Liver (tissue), 9 donors: ENCODE data around the gene MBLAC2. TPM values are rescaled to one million over a fixed set of nuclear protein-coding genes. Genes with fewer than 3 reads are reported as not detected.
A peak's percentile ranks its signal among the peaks of the same experiment; 100 is the strongest.

Source experiments
- DNase-seq: peaks from one replicate; pipeline ENCODE4 v3.0.0-alpha.2; 2017; ENCODE audit warnings: low spot score
- H3K27ac ChIP-seq, 2 donors: one replicate each; pipeline ENCODE4 v1.7.0; 2013; ENCODE audit warnings: inconsistent platforms in 2 of 2, low read length in 2 of 2, control low read depth in 1 of 2, low read depth in 1 of 2, mild to moderate bottlenecking in 1 of 2
- H3K27me3 ChIP-seq, 4 donors: one replicate each; pipeline versions ENCODE4 v1.6.1 to v1.7.0; 2013; ENCODE audit warnings: low read length in 3 of 4, inconsistent platforms in 1 of 4, mild to moderate bottlenecking in 1 of 4, moderate library complexity in 1 of 4; ENCODE audit not compliant: control insufficient read depth in 4 of 4, insufficient read depth in 4 of 4
- H3K36me3 ChIP-seq, 4 donors: one replicate each; pipeline versions ENCODE4 v1.6.1 to v1.7.0; 2013; ENCODE audit warnings: low read length in 3 of 4, mild to moderate bottlenecking in 3 of 4, low read depth in 1 of 4, moderate library complexity in 1 of 4; ENCODE audit not compliant: control insufficient read depth in 4 of 4, insufficient read depth in 3 of 4
- H3K4me1 ChIP-seq, 4 donors: one replicate each; pipeline versions ENCODE4 v1.6.1 to v1.7.0; 2013; ENCODE audit warnings: low read length in 3 of 4, mild to moderate bottlenecking in 3 of 4, moderate library complexity in 1 of 4; ENCODE audit not compliant: control insufficient read depth in 4 of 4, insufficient read depth in 4 of 4
- H3K4me3 ChIP-seq, 3 donors: one replicate each; pipeline versions ENCODE4 v1.6.1 to v1.7.0; 2013; ENCODE audit warnings: low read length in 3 of 3, control low read depth in 1 of 3, low read depth in 1 of 3, mild to moderate bottlenecking in 1 of 3
- H3K9ac ChIP-seq, 2 donors: one replicate each; pipeline ENCODE4 v1.7.0; 2013; ENCODE audit warnings: low read length in 2 of 2, mild to moderate bottlenecking in 2 of 2, moderate library complexity in 2 of 2, control low read depth in 1 of 2, low read depth in 1 of 2
- H3K9me3 ChIP-seq, 4 donors: one replicate each; pipeline versions ENCODE4 v1.6.1 to v1.7.0; 2013; ENCODE audit warnings: low read length in 3 of 4; ENCODE audit not compliant: control insufficient read depth in 4 of 4
- ATF3 ChIP-seq: IDR thresholded peaks from 2 replicates; pipeline ENCODE4 v1.6.1; 2016; ENCODE audit warnings: antibody characterized with exemption
- CTCF ChIP-seq: fragments of 150-350 bp; IDR thresholded peaks from 2 replicates; pipeline ENCODE4 v1.5.1; 2017; ENCODE audit warnings: improper control_type of control experiment, low read depth, low read length; ENCODE audit not compliant: missing input control
- EGR1 ChIP-seq, 2 donors: IDR thresholded peaks; 2 replicates each; pipeline ENCODE4 v1.6.1; 2016 to 2018; ENCODE audit warnings: antibody characterized with exemption in 2 of 2, low read depth in 2 of 2
- FOXA1 ChIP-seq: IDR thresholded peaks from 2 replicates; pipeline ENCODE4 v1.6.1; 2016; ENCODE audit warnings: antibody characterized with exemption
- FOXA2 ChIP-seq: IDR thresholded peaks from 2 replicates; pipeline ENCODE4 v1.6.1; 2016; ENCODE audit warnings: antibody characterized with exemption
- GABPA ChIP-seq, 2 donors: IDR thresholded peaks in 1 of 2; conservative IDR thresholded peaks in 1 of 2; 2 replicates each; pipeline ENCODE4 v1.6.1; 2016; ENCODE audit warnings: antibody characterized with exemption in 2 of 2, mild to moderate bottlenecking in 1 of 2, moderate library complexity in 1 of 2
- HNF4A ChIP-seq, 2 donors: conservative IDR thresholded peaks; 2 replicates each; pipeline ENCODE4 v1.6.1; 2016; ENCODE audit warnings: antibody characterized with exemption in 2 of 2, mild to moderate bottlenecking in 2 of 2
- HNF4G ChIP-seq: IDR thresholded peaks from 2 replicates; pipeline ENCODE4 v1.6.1; 2016; ENCODE audit warnings: antibody characterized with exemption
- JUND ChIP-seq, 2 donors: IDR thresholded peaks; 2 replicates each; pipeline ENCODE4 v1.6.1; 2016; ENCODE audit warnings: antibody characterized with exemption in 2 of 2
- MAX ChIP-seq: IDR thresholded peaks from 2 replicates; pipeline ENCODE4 v1.6.1; 2016; ENCODE audit warnings: antibody characterized with exemption
- NR2F2 ChIP-seq: IDR thresholded peaks from 2 replicates; pipeline ENCODE4 v1.6.1; 2016; ENCODE audit warnings: antibody characterized with exemption
- RAD21 ChIP-seq, 2 donors: IDR thresholded peaks; 2 replicates each; pipeline ENCODE4 v1.6.1; 2016; ENCODE audit warnings: antibody characterized with exemption in 2 of 2, mild to moderate bottlenecking in 2 of 2
- REST ChIP-seq: IDR thresholded peaks from 2 replicates; pipeline ENCODE4 v1.6.1; 2016; ENCODE audit warnings: antibody characterized with exemption, mild to moderate bottlenecking
- RXRA ChIP-seq, 2 donors: IDR thresholded peaks; 2 replicates each; pipeline ENCODE4 v1.6.1; 2017 to 2018; ENCODE audit warnings: antibody characterized with exemption in 2 of 2, mild to moderate bottlenecking in 1 of 2
- SP1 ChIP-seq: IDR thresholded peaks from 2 replicates; pipeline ENCODE4 v1.6.1; 2018; ENCODE audit warnings: antibody characterized with exemption, mild to moderate bottlenecking
- TAF1 ChIP-seq: conservative IDR thresholded peaks from 2 replicates; pipeline ENCODE4 v1.6.1; 2016; ENCODE audit warnings: antibody characterized with exemption, mild to moderate bottlenecking
- YY1 ChIP-seq: IDR thresholded peaks from 2 replicates; pipeline ENCODE4 v1.6.1; 2016; ENCODE audit warnings: antibody characterized with exemption, mild to moderate bottlenecking
- ZBTB33 ChIP-seq: IDR thresholded peaks from 2 replicates; pipeline ENCODE4 v1.6.1; 2016; ENCODE audit warnings: antibody characterized with exemption
- WGBS: extraction: QIAGEN DNeasy Blood & Tissue Kit; methylation state at CpG from one replicate; pipeline ENCODE4 v1.1.7; 2013; 5-methylcytosine and 5-hydroxymethylcytosine counted together
- polyA plus RNA-seq, 2 donors: library from polyadenylated mRNA; stranded (reverse) in 1 of 2; unstranded in 1 of 2; fragments of 200-250 nt in 1 of 2; fragments of >200 nt in 1 of 2; fragmentation: Nextera tagmentation in 1 of 2; extraction: Ambion mirVana in 1 of 2; gene quantifications; one replicate each; pipeline versions ENCODE4 v1.2.1 to v1.2.3, GENCODE V29; 2013 to 2015
- total RNA-seq, 2 donors: library from RNA; depleted of rRNA; stranded (reverse); fragments of >200 nt; gene quantifications; one replicate each; pipeline ENCODE4 v1.2.3, GENCODE V29; 2014
- donor health status: healthy.
- donor health status: healthy.
- donor health status: healthy.
- donor health status: healthy.
- donor health status: healthy.

Gene MBLAC2
- total and polyA plus RNA-seq, 4 donors, result 2.6 to 4.6 (median 4.0) TPM

- Histone ChIP-seq H3K27me3 (no peaks in the 10 kb centered on the region), H3K27ac (no peak overlapping the region), H3K9ac (no peak overlapping the region), H3K4me3 (no peak overlapping the region), H3K9me3 (no peaks in the 10 kb centered on the region), H3K4me1 (no peaks in the 10 kb centered on the region), H3K36me3 (no peaks in the 10 kb centered on the region)
- TF ChIP-seq RAD21 (IDR thresholded peaks at IDR 0.05) (peak; percentile 39 to 51), MAX (no peak), REST (no peak), GABPA (IDR thresholded peaks at IDR 0.05 in 1 of 2, conservative IDR thresholded peaks at IDR 0.05 in 1 of 2) (no peak), SP1 (peak; percentile 30), FOXA2 (no peak), JUND (IDR thresholded peaks at IDR 0.05) (no peak), RXRA (IDR thresholded peaks at IDR 0.05) (peak; percentile 40 to 54), EGR1 (IDR thresholded peaks at IDR 0.05; ENCODE audit: low read depth in 2 of 2) (no peak), FOXA1 (no peak), HNF4G (no peak), HNF4A (conservative IDR thresholded peaks at IDR 0.05) (no peak), NR2F2 (no peak), CTCF (no peak), YY1 (no peak), ZBTB33 (no peak), TAF1 (no peak), ATF3 (no peak)
- DNase-seq, result no peak
- 28% methylated on average over 4 of the region's 4 CpGs for WGBS
These were observed 53.4 kb downstream of the MBLAC2 start for GRCh38 chr5:90421136-90421535.
